GM23338 (cell line): ENCODE data around the gene DOK1. TPM values are rescaled to one million over a fixed set of nuclear protein-coding genes. Genes with fewer than 3 reads are reported as not detected.
A peak's percentile ranks its signal among the peaks of the same experiment; 100 is the strongest.

Source experiments
- ATAC-seq: fragments of 200-7000 bp; cut with Tn5 transposase; 3 replicates; pipeline ENCODE4 v1.9.1; 2020
- DNase-seq: peaks from one replicate; pipeline ENCODE4 v3.0.0-alpha.2; 2015; ENCODE audit warnings: low spot score
- H2AFZ ChIP-seq: fragments of 200-600 bp; sonication (generic); 2 replicates; pipeline ENCODE4 v1.8.0; 2016; ENCODE audit warnings: antibody characterized with exemption, mild to moderate bottlenecking, moderate library complexity
- H3F3A ChIP-seq: fragments of 200-600 bp; sonication (generic); replicated peaks from 2 replicates; pipeline ENCODE4 v1.8.0; 2017; ENCODE audit warnings: antibody characterized with exemption, mixed run types, low read depth
- H3K27ac ChIP-seq: fragments of 200-600 bp; sonication (generic); 2 replicates; pipeline ENCODE4 v1.6.1; 2016; ENCODE audit warnings: low read depth
- H3K27me3 ChIP-seq: fragments of 200-600 bp; sonication (generic); 2 replicates; pipeline ENCODE4 v1.8.0; 2016; ENCODE audit warnings: mild to moderate bottlenecking, mixed run types, moderate library complexity; ENCODE audit not compliant: insufficient read depth
- H3K36me3 ChIP-seq: fragments of 200-600 bp; sonication (generic); 2 replicates; pipeline ENCODE4 v1.8.0; 2016; ENCODE audit warnings: mild to moderate bottlenecking; ENCODE audit not compliant: insufficient read depth
- H3K4me1 ChIP-seq: fragments of 200-600 bp; sonication (generic); 2 replicates; pipeline ENCODE4 v1.8.0; 2016; ENCODE audit warnings: mild to moderate bottlenecking, moderate library complexity; ENCODE audit not compliant: insufficient read depth
- H3K4me2 ChIP-seq: fragments of 200-600 bp; sonication (generic); 2 replicates; pipeline ENCODE4 v1.7.1; 2017; ENCODE audit warnings: mixed run types
- H3K4me3 ChIP-seq: fragments of 200-600 bp; sonication (generic); 2 replicates; pipeline ENCODE4 v1.6.1; 2016; ENCODE audit warnings: mixed run types
- H3K79me2 ChIP-seq: fragments of 200-600 bp; sonication (generic); replicated peaks from 2 replicates; pipeline ENCODE4 v1.8.0; 2017; ENCODE audit warnings: mild to moderate bottlenecking; ENCODE audit not compliant: insufficient read depth
- H3K9me2 ChIP-seq: fragments of 200-600 bp; sonication (generic); 2 replicates; pipeline ENCODE4 v1.8.0; 2017; ENCODE audit not compliant: insufficient read depth
- H4K20me1 ChIP-seq: fragments of 200-600 bp; sonication (generic); replicated peaks from 2 replicates; pipeline ENCODE4 v1.8.0; 2017; ENCODE audit warnings: mild to moderate bottlenecking; ENCODE audit not compliant: insufficient read depth
- H3K27ac Mint-ChIP-seq: 2 replicates; pipeline ENCODE4 v1.8.0; 2020; ENCODE audit warnings: inconsistent platforms, mild to moderate bottlenecking, moderate library complexity, mixed read lengths
- H3K27me3 Mint-ChIP-seq: 3 replicates; pipeline ENCODE4 v1.8.0; 2022; ENCODE audit warnings: low read depth, mild to moderate bottlenecking, moderate library complexity, mixed read lengths, inconsistent platforms; ENCODE audit not compliant: insufficient read depth, poor library complexity
- H3K36me3 Mint-ChIP-seq: 3 replicates; pipeline ENCODE4 v1.8.0; 2021; ENCODE audit warnings: low read depth, mild to moderate bottlenecking, inconsistent platforms, moderate library complexity, mixed read lengths
- H3K4me1 Mint-ChIP-seq: 3 replicates; pipeline ENCODE4 v1.8.0; 2020; ENCODE audit warnings: mild to moderate bottlenecking, inconsistent platforms, mixed read lengths
- H3K4me3 Mint-ChIP-seq: 3 replicates; pipeline ENCODE4 v1.8.0; 2021; ENCODE audit warnings: moderate library complexity, mild to moderate bottlenecking, inconsistent platforms, mixed read lengths
- H3K9me3 Mint-ChIP-seq: 3 replicates; pipeline ENCODE4 v1.8.0; 2020; ENCODE audit warnings: moderate library complexity, mild to moderate bottlenecking, inconsistent platforms, mixed read lengths
- EZH2 ChIP-seq: fragments of 200-600 bp; sonication (generic); IDR thresholded peaks from one replicate; pipeline ENCODE4 v1.8.0; 2017; ENCODE audit warnings: antibody characterized with exemption, mild to moderate bottlenecking, low read depth; ENCODE audit not compliant: unreplicated experiment
- POLR2AphosphoS5 ChIP-seq: IDR thresholded peaks from 2 replicates; pipeline ENCODE4 v1.6.1; 2016; ENCODE audit warnings: antibody characterized with exemption, low read depth
- REST ChIP-seq: IDR thresholded peaks from one replicate; pipeline ENCODE4 v1.6.1; 2018; ENCODE audit warnings: antibody characterized with exemption; ENCODE audit not compliant: unreplicated experiment
- ZNF114 ChIP-seq: fragments of 250-450 bp; sonication (Bioruptor Pico); IDR thresholded peaks from 2 replicates; pipeline ENCODE4 v1.5.0; 2020; ENCODE audit warnings: mild to moderate bottlenecking, moderate library complexity
- ZNF331 ChIP-seq: fragments of 250-450 bp; sonication (Bioruptor Pico); IDR thresholded peaks from 2 replicates; pipeline ENCODE4 v1.5.0; 2020; ENCODE audit warnings: low read depth, mild to moderate bottlenecking, moderate library complexity
- polyA plus RNA-seq: library from polyadenylated mRNA; unstranded; fragments of >200 nt; fragmentation: Nextera tagmentation; extraction: Ambion mirVana; gene quantifications from 2 replicates; pipeline ENCODE4 v1.2.1, GENCODE V29; 2016
- total RNA-seq: library from RNA; depleted of rRNA; stranded (reverse); fragments of >200 nt; shearing (Covaris generic); gene quantifications from 2 replicates; pipeline ENCODE4 v1.2.3, GENCODE V29; 2014
- TF ChIP-seq, protein P1 (sequence below): fragments of 250-450 bp; sonication (Bioruptor Pico); IDR thresholded peaks from 2 replicates; pipeline ENCODE4 v1.5.0; 2020; ENCODE audit warnings: mild to moderate bottlenecking, moderate library complexity

The DOK1 gene
- total and polyA plus RNA-seq, 2 experiments from 2014 or later = 3.9 to 15.5 TPM

DNA sequence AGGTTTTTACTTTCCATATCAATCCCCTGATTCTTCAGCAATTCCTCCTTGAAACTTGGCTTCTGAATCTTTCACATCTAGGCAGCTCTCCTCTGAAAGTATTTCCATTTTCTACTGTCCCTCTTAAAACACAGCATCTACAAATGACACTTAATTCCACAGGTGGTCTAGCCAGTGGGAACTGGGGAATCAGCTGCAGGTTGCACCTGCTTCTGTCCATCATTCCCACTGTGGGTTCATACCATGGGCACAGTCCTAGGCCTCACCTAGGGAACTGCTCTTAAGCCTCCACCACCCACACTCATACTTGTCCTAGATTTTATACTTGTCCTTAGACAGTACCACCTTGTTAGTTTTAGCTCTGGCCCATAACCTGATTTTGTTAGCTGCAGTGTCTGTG is 3.0 kb upstream of the DOK1 start (continued):
- TF ChIP-seq, protein P1, sequence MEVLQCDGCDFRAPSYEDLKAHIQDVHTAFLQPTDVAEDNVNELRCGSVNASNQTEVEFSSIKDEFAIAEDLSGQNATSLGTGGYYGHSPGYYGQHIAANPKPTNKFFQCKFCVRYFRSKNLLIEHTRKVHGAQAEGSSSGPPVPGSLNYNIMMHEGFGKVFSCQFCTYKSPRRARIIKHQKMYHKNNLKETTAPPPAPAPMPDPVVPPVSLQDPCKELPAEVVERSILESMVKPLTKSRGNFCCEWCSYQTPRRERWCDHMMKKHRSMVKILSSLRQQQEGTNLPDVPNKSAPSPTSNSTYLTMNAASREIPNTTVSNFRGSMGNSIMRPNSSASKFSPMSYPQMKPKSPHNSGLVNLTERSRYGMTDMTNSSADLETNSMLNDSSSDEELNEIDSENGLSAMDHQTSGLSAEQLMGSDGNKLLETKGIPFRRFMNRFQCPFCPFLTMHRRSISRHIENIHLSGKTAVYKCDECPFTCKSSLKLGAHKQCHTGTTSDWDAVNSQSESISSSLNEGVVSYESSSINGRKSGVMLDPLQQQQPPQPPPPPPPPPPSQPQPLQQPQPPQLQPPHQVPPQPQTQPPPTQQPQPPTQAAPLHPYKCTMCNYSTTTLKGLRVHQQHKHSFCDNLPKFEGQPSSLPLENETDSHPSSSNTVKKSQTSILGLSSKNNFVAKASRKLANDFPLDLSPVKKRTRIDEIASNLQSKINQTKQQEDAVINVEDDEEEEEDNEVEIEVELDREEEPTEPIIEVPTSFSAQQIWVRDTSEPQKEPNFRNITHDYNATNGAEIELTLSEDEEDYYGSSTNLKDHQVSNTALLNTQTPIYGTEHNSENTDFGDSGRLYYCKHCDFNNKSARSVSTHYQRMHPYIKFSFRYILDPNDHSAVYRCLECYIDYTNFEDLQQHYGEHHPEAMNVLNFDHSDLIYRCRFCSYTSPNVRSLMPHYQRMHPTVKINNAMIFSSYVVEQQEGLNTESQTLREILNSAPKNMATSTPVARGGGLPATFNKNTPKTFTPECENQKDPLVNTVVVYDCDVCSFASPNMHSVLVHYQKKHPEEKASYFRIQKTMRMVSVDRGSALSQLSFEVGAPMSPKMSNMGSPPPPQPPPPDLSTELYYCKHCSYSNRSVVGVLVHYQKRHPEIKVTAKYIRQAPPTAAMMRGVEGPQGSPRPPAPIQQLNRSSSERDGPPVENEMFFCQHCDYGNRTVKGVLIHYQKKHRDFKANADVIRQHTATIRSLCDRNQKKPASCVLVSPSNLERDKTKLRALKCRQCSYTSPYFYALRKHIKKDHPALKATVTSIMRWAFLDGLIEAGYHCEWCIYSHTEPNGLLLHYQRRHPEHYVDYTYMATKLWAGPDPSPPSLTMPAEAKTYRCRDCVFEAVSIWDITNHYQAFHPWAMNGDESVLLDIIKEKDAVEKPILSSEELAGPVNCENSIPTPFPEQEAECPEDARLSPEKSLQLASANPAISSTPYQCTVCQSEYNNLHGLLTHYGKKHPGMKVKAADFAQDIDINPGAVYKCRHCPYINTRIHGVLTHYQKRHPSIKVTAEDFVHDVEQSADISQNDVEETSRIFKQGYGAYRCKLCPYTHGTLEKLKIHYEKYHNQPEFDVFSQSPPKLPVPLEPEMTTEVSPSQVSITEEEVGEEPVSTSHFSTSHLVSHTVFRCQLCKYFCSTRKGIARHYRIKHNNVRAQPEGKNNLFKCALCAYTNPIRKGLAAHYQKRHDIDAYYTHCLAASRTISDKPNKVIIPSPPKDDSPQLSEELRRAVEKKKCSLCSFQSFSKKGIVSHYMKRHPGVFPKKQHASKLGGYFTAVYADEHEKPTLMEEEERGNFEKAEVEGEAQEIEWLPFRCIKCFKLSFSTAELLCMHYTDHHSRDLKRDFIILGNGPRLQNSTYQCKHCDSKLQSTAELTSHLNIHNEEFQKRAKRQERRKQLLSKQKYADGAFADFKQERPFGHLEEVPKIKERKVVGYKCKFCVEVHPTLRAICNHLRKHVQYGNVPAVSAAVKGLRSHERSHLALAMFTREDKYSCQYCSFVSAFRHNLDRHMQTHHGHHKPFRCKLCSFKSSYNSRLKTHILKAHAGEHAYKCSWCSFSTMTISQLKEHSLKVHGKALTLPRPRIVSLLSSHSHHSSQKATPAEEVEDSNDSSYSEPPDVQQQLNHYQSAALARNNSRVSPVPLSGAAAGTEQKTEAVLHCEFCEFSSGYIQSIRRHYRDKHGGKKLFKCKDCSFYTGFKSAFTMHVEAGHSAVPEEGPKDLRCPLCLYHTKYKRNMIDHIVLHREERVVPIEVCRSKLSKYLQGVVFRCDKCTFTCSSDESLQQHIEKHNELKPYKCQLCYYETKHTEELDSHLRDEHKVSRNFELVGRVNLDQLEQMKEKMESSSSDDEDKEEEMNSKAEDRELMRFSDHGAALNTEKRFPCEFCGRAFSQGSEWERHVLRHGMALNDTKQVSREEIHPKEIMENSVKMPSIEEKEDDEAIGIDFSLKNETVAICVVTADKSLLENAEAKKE = no peak
- TF ChIP-seq POLR2AphosphoS5 = no peak
- no peak for TF ChIP-seq ZNF331 (CRISPR knock-in tag)

GRCh38 chr2:74551942-74552913 is 2.3 kb upstream of the DOK1 start:
- peaks cover 83% of the 10 kb centered on the region for H3K27me3 Mint-ChIP-seq
- peaks cover 3% of the 10 kb centered on the region; the same call in 1 of the 3 replicates for H3K9me3 Mint-ChIP-seq
- TF ChIP-seq ZNF331 (CRISPR knock-in tag) (no peak), ZNF114 (CRISPR knock-in tag) (no peak), REST (no peak), EZH2 (no peak)
- H3K36me3 Mint-ChIP-seq = peaks cover 6% of the 10 kb centered on the region; the same call in 1 of the 3 replicates
- H3K36me3 ChIP-seq = no peaks in the 10 kb centered on the region
- H3K4me2 ChIP-seq = peak overlapping the region; percentile 96
- H2AFZ ChIP-seq = no peak overlapping the region
- H3K79me2 ChIP-seq = peaks cover 1% of the 10 kb centered on the region; the same call in 1 of the 2 replicates
- peaks cover 22% of the 10 kb centered on the region for H3K4me1 ChIP-seq
- no peak overlapping the region for H3K27ac ChIP-seq
- H3K27ac Mint-ChIP-seq = no peak overlapping the region
- DNase-seq (no peak), ATAC-seq (no peak)
- H3K9me2 ChIP-seq = no peaks in the 10 kb centered on the region
- H3K27me3 ChIP-seq = peaks cover 92% of the 10 kb centered on the region
- H3K4me3 Mint-ChIP-seq = peak overlapping the region; percentile 83
- peaks cover 26% of the 10 kb centered on the region for H3K4me1 Mint-ChIP-seq
- H3K4me3 ChIP-seq = peak overlapping the region; percentile 93
- H3F3A ChIP-seq = peaks cover 7% of the 10 kb centered on the region
- H4K20me1 ChIP-seq = no peaks in the 10 kb centered on the region; the same call in 1 of the 2 replicates
